Osteocyte (in vitro differentiated cells): Measurements from ENCODE around the gene PPIL1. TPM values are rescaled to one million over a fixed set of nuclear protein-coding genes. Genes with fewer than 3 reads are reported as not detected.

Experiments used
- DNase-seq: peaks from one replicate; pipeline ENCODE4 v3.0.0; 2021; ENCODE audit warnings: mixed read lengths; ENCODE audit not compliant: unreplicated experiment; ENCODE audit errors: extremely low spot score
- H3K27ac Mint-ChIP-seq: one replicate; pipeline ENCODE4 v1.8.0; 2021; ENCODE audit warnings: mild to moderate bottlenecking, mixed read lengths; ENCODE audit not compliant: unreplicated experiment
- H3K27me3 Mint-ChIP-seq: one replicate; pipeline ENCODE4 v1.8.0; 2021; ENCODE audit warnings: mixed read lengths; ENCODE audit not compliant: unreplicated experiment
- H3K36me3 Mint-ChIP-seq: one replicate; pipeline ENCODE4 v1.8.0; 2021; ENCODE audit warnings: mixed read lengths; ENCODE audit not compliant: unreplicated experiment
- H3K4me1 Mint-ChIP-seq: one replicate; pipeline ENCODE4 v1.8.0; 2021; ENCODE audit warnings: mixed read lengths; ENCODE audit not compliant: unreplicated experiment
- H3K4me3 Mint-ChIP-seq: one replicate; pipeline ENCODE4 v1.8.0; 2021; ENCODE audit warnings: mild to moderate bottlenecking, moderate library complexity, mixed read lengths; ENCODE audit not compliant: unreplicated experiment
- H3K9me3 Mint-ChIP-seq: one replicate; pipeline ENCODE4 v1.8.0; 2021; ENCODE audit warnings: mixed read lengths; ENCODE audit not compliant: unreplicated experiment
- total RNA-seq: library from RNA; stranded (reverse); gene quantifications from 2 replicates; pipeline ENCODE4 v1.2.1, GENCODE V29; 2021
- TF ChIP-seq, protein P1 (sequence below): fragments of 200-600 bp; sonication (generic); IDR thresholded peaks from 2 replicates; pipeline ENCODE4 v1.5.0; 2021; ENCODE audit warnings: antibody characterized with exemption, mild to moderate bottlenecking, moderate library complexity

PPIL1 gene
- total RNA-seq, 1 donor from 2014 or later: 21.0 TPM

DNA sequence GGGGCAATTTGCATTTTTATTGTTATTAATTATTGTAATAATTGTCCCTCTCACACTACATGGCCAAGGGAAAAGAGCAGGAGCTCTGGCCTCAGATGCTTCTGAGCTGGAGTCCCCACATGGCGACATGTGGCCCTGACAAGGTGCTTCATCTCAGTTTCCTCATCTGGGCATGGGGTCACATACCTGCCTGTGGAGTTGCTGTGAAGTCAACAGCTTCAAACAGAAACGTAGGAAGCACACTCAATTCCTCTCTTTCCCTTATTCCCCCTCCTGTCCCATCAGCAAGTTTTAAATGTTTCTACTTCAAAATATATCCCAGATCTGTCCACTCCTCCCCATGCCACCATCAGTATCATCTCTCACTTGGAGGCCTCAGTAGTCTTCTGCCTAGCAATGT, 44.0 kb downstream of the PPIL1 start:
- TF ChIP-seq, protein P1, sequence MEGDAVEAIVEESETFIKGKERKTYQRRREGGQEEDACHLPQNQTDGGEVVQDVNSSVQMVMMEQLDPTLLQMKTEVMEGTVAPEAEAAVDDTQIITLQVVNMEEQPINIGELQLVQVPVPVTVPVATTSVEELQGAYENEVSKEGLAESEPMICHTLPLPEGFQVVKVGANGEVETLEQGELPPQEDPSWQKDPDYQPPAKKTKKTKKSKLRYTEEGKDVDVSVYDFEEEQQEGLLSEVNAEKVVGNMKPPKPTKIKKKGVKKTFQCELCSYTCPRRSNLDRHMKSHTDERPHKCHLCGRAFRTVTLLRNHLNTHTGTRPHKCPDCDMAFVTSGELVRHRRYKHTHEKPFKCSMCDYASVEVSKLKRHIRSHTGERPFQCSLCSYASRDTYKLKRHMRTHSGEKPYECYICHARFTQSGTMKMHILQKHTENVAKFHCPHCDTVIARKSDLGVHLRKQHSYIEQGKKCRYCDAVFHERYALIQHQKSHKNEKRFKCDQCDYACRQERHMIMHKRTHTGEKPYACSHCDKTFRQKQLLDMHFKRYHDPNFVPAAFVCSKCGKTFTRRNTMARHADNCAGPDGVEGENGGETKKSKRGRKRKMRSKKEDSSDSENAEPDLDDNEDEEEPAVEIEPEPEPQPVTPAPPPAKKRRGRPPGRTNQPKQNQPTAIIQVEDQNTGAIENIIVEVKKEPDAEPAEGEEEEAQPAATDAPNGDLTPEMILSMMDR: no peak
- DNase-seq: no peak
- Mint-ChIP-seq H3K27ac (no peak overlapping the region), H3K27me3 (peaks cover 9% of the 10 kb centered on the region), H3K36me3 (no peaks in the 10 kb centered on the region), H3K9me3 (no peaks in the 10 kb centered on the region), H3K4me1 (peaks cover 16% of the 10 kb centered on the region), H3K4me3 (no peak overlapping the region)

DNA sequence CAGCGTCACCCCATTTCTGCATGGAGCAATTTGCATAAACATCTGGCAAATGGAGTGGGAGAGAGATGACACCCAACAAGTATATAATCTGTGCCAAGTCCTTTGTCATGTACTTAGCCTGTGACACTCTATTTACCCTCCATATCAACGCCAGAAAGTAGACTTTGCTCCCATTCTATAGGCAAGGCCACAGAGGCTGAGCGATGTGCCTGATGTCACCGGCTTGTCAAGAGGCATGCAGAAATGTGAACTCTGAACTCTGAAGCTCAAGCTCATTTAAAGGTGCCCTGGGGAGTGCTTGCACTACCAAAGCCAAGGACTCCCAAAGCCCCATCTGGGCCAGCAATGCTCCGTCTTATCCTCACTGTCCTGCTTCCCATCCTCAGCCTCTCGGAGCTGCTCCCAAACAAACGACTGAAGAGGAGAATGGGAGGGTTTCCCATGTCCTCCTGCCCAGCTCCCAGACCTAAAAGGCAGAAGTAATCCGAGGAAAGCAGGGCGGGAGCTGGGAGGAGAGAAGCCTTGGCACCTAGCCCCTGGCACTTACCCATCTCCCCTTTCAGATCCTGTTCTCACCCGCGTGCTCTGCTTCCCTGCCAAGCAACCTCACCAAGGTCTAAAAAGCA, 44.6 kb downstream of the PPIL1 start:
- no peaks in the 10 kb centered on the region for H3K36me3 Mint-ChIP-seq
- no peak for DNase-seq

DNA sequence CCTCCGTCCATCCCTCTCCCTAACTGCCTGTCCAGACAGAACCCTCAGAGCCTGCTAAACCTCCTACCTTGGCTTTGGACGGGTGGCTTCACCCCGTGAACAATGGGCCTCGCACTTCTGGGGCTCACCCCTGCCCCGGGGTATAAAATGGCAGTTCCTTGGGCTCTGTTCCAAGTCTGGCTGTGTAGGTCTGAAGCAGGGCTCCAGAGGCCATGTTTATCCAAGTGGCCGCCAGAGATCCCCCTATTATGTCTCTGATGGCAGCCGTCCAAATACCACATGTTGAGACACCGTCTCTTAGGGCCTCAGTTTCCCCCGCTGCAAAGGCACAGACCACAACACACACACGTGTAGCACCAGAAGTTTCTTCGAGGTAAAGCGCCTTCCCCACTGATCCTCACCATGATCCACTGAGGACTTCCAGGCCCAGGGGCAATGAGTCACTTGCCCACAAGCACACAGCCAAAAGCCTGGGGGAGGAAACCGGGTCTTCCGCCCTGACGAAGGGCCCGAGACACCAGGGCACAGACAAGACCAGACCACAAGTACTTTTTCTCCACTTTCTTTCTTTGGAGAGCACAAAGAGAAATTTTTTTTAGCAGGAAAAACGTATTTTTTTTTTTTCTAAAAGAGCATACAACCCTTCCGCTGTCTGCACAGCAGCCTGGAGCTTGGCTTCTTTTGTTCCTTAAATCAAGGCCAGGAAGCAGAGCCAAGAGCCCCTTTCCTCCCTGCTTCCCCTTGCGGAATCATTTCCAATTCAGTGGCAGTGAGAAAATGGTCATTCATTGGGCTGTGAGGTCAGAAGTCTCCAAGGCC, 47.1 kb downstream of the PPIL1 start:
- Mint-ChIP-seq H3K36me3 (no peaks in the 10 kb centered on the region), H3K4me3 (no peak overlapping the region), H3K4me1 (peaks cover 14% of the 10 kb centered on the region), H3K27ac (peak overlapping the region; percentile 19), H3K9me3 (no peaks in the 10 kb centered on the region), H3K27me3 (no peaks in the 10 kb centered on the region)
- TF ChIP-seq, protein P1: no peak
- DNase-seq: no peak

More for the DNA sequence above, 44.6 kb downstream of the PPIL1 start:
- Mint-ChIP-seq H3K27me3 (peaks cover 7% of the 10 kb centered on the region), H3K27ac (no peak overlapping the region), H3K9me3 (no peaks in the 10 kb centered on the region), H3K4me1 (peaks cover 16% of the 10 kb centered on the region), H3K4me3 (no peak overlapping the region)
- TF ChIP-seq, protein P1: no peak

DNA sequence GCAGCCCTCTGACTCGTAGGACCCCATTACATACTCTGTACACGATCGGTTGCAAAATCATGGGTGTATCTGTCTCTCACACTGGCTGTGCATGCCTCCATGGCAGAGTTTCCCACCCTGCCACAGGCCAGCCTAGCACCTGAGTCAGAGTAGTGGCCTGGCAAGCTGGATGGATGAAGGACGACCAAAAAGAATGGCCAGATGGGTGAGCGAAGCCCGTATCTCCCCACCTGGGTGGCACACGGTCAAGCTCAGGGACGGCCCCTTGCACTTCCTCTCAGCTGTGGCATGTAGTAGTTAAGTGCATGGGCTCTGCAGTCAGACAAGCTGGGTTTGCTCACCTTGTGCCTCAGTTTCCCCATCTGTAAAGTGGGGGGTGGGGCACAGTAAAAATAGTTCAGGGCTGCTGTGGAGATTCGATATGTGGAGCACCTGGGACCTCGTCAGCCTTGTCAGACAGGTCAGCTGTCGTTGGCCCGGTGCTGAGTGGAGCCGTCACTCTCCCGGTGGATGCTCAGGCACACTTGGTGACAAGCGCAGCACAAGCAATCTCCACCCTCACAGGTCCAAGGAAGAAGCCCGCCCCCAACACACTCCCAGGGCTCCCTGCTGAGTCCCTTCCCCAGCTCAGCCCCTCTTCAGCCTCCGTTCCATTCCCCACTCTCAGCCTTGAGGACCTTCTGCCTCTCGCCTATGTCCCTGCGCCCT, 47.9 kb downstream of the PPIL1 start:
- no peak for DNase-seq
- Mint-ChIP-seq H3K27ac (no peak overlapping the region), H3K4me3 (no peak overlapping the region)

More for the DNA sequence above, 47.9 kb downstream of the PPIL1 start:
- no peaks in the 10 kb centered on the region for H3K27me3 Mint-ChIP-seq
- TF ChIP-seq, protein P1: no peak
- peaks cover 14% of the 10 kb centered on the region for H3K4me1 Mint-ChIP-seq
- no peaks in the 10 kb centered on the region for H3K9me3 Mint-ChIP-seq
- H3K36me3 Mint-ChIP-seq: no peaks in the 10 kb centered on the region
